Suprapubic skin (tissue), 4 donors: ENCODE measurements around the gene PCGF6. TPM values are rescaled to one million over a fixed set of nuclear protein-coding genes. Genes with fewer than 3 reads are reported as not detected.

Experiments
- DNase-seq, 2 donors: peaks; one replicate each; pipeline ENCODE4 v3.0.0-alpha.2; 2019; ENCODE audit warnings: low spot score in 2 of 2
- H3K27ac ChIP-seq: fragments of 200-600 bp; sonication (generic); one replicate; pipeline ENCODE4 v1.5.1; 2019
- H3K27me3 ChIP-seq: fragments of 200-600 bp; sonication (generic); one replicate; pipeline ENCODE4 v1.5.1; 2019
- H3K36me3 ChIP-seq: fragments of 200-600 bp; sonication (generic); one replicate; pipeline ENCODE4 v1.5.1; 2019
- H3K4me1 ChIP-seq: fragments of 200-600 bp; sonication (generic); one replicate; pipeline ENCODE4 v1.5.1; 2019
- H3K4me3 ChIP-seq: fragments of 200-600 bp; sonication (generic); one replicate; pipeline ENCODE4 v1.5.1; 2019; ENCODE audit warnings: mild to moderate bottlenecking
- H3K9me3 ChIP-seq: fragments of 200-600 bp; sonication (generic); one replicate; pipeline ENCODE4 v1.5.1; 2019
- EP300 ChIP-seq: sonication (generic); formaldehyde crosslinking; IDR thresholded peaks from one replicate; pipeline ENCODE4 v1.6.1; 2017; ENCODE audit warnings: antibody characterized with exemption
- POLR2A ChIP-seq, 2 donors: fragments of 450-650 bp; IDR thresholded peaks; one replicate each; pipeline ENCODE4 v1.6.1; 2017; ENCODE audit warnings: antibody characterized with exemption in 2 of 2, mild to moderate bottlenecking in 2 of 2, moderate library complexity in 2 of 2
- POLR2AphosphoS5 ChIP-seq, 3 donors: sonication (generic); formaldehyde crosslinking; IDR thresholded peaks; one replicate each; pipeline ENCODE4 v1.6.1; 2017; ENCODE audit warnings: antibody characterized with exemption in 3 of 3
- WGBS: methylation state at CpG from one replicate; pipeline ENCODE4 v1.1.5; 2018; 5-methylcytosine and 5-hydroxymethylcytosine counted together
- total RNA-seq, 4 donors: library from RNA; depleted of rRNA; stranded (reverse); fragments of >200 nt; gene quantifications; one replicate each; pipeline ENCODE4 v1.1.0, GENCODE V29; 2016
- TF ChIP-seq, protein P1 (sequence below), 2 donors: fragments of 200-600 bp in 1 of 2; fragments of 450-650 bp in 1 of 2; sonication (generic) in 1 of 2; IDR thresholded peaks; one replicate each; pipeline ENCODE4 v1.5.1; 2016 to 2019; ENCODE audit warnings: antibody characterized with exemption in 2 of 2, mild to moderate bottlenecking in 1 of 2, moderate library complexity in 1 of 2

PCGF6 gene
- total RNA-seq, 4 donors from 2014 or later: 2.6 to 7.2 (median 4.9) TPM

DNA sequence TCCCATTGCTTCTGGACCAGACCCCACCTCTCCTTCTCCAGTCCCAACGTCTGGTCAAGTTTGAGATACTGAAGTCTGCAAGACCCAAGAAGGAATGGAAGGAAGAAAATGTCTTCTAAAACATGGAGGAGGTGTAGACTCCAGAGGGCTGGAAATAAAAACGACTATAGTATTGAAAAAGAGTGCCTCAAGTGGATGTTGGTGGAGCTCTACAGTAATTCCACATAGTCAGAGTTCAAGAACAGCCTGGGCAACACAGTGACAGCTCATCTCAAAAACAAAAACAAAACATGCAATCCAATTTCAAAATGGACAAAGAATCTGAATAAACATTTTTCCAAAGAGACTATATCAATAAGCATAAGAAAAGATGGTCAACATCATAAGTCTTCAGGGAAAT is 2.3 kb upstream of the PCGF6 start:
- WGBS: 41% methylated on average over 2 of the region's 2 CpGs
- no peak overlapping the region for H3K27ac ChIP-seq
- H3K27me3 ChIP-seq: no peaks in the 10 kb centered on the region
- no peaks in the 10 kb centered on the region for H3K36me3 ChIP-seq
- H3K4me3 ChIP-seq: no peak overlapping the region
- TF ChIP-seq POLR2AphosphoS5 (IDR thresholded peaks at IDR 0.05) (no peak), EP300 (no peak), POLR2A (IDR thresholded peaks at IDR 0.05) (no peak)
- TF ChIP-seq, protein P1, sequence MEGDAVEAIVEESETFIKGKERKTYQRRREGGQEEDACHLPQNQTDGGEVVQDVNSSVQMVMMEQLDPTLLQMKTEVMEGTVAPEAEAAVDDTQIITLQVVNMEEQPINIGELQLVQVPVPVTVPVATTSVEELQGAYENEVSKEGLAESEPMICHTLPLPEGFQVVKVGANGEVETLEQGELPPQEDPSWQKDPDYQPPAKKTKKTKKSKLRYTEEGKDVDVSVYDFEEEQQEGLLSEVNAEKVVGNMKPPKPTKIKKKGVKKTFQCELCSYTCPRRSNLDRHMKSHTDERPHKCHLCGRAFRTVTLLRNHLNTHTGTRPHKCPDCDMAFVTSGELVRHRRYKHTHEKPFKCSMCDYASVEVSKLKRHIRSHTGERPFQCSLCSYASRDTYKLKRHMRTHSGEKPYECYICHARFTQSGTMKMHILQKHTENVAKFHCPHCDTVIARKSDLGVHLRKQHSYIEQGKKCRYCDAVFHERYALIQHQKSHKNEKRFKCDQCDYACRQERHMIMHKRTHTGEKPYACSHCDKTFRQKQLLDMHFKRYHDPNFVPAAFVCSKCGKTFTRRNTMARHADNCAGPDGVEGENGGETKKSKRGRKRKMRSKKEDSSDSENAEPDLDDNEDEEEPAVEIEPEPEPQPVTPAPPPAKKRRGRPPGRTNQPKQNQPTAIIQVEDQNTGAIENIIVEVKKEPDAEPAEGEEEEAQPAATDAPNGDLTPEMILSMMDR (IDR thresholded peaks at IDR 0.05): no peak
- DNase-seq: no peak
- H3K4me1 ChIP-seq: peaks cover 7% of the 10 kb centered on the region
- H3K9me3 ChIP-seq: no peaks in the 10 kb centered on the region

GRCh38 chr10:103350175-103350516 is 794 bp downstream of the PCGF6 start:
- no peak for TF ChIP-seq POLR2AphosphoS5 (IDR thresholded peaks at IDR 0.05)
- no peak for TF ChIP-seq EP300
- TF ChIP-seq POLR2A (IDR thresholded peaks at IDR 0.05): no peak
- TF ChIP-seq, protein P1 (IDR thresholded peaks at IDR 0.05): no peak
- H3K36me3 ChIP-seq: peaks cover 29% of the 10 kb centered on the region
- H3K27ac ChIP-seq: peak overlapping the region; percentile 81
- no peaks in the 10 kb centered on the region for H3K9me3 ChIP-seq
- no peaks in the 10 kb centered on the region for H3K27me3 ChIP-seq
- DNase-seq: no peak
- H3K4me1 ChIP-seq: peaks cover 7% of the 10 kb centered on the region
- peak overlapping the region; percentile 86 for H3K4me3 ChIP-seq
- WGBS: 57% methylated on average over 16 of the region's 16 CpGs

DNA sequence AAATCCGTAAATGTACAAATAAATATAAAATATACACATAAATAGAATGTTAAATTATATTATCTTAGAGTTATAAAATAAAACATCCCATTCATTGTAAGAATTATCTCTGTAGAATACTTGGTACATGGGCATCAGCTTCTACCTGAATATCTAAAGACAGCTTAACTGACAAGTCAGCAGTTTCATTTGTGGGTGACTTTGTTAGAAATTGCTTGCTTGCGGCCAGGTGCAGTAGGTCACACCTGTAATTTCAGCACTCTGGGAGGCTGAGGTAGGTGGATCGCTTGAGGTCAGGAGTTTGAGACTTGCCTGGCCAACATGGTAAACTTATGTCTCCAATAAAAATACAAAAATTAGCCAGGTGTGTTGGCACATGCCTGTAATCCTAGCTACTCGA is 14.6 kb downstream of the PCGF6 start:
- no peak overlapping the region for H3K4me3 ChIP-seq
- TF ChIP-seq, protein P1 (IDR thresholded peaks at IDR 0.05): no peak
- no peak for TF ChIP-seq EP300
- TF ChIP-seq POLR2A (IDR thresholded peaks at IDR 0.05): no peak
- TF ChIP-seq POLR2AphosphoS5 (IDR thresholded peaks at IDR 0.05): no peak
- 91% methylated on average over 4 of the region's 4 CpGs for WGBS
- H3K27me3 ChIP-seq: no peaks in the 10 kb centered on the region
- H3K4me1 ChIP-seq: no peaks in the 10 kb centered on the region
- no peak for DNase-seq
- H3K27ac ChIP-seq: no peak overlapping the region
- H3K36me3 ChIP-seq: peaks cover 40% of the 10 kb centered on the region
- no peaks in the 10 kb centered on the region for H3K9me3 ChIP-seq

DNA sequence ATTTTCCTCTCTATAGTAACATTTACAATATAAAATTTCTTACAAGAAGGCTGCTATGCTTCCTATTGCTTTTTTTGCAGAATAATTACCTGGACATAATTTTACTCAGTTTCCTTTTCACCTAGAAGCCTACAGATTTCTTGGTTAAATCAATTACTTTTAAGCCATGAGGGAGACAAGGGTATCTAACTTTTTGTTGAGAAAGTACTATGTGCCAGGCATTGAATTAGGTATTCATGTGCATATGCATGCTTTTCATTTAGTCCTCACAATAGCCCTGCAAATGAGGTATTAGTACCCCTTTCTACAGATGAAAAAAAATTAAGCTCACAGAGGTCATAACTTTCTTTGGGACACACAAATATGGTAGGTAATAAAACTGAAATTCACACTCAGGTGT is 16.4 kb downstream of the PCGF6 start:
- DNase-seq: no peak
- H3K27ac ChIP-seq: no peak overlapping the region
- H3K9me3 ChIP-seq: no peaks in the 10 kb centered on the region
- no peak for TF ChIP-seq POLR2AphosphoS5 (IDR thresholded peaks at IDR 0.05)
- no peak for TF ChIP-seq POLR2A (IDR thresholded peaks at IDR 0.05)
- TF ChIP-seq, protein P1 (IDR thresholded peaks at IDR 0.05): no peak
- no peak for TF ChIP-seq EP300
- peaks cover 52% of the 10 kb centered on the region for H3K36me3 ChIP-seq
- no peaks in the 10 kb centered on the region for H3K4me1 ChIP-seq
- no peaks in the 10 kb centered on the region for H3K27me3 ChIP-seq
- no peak overlapping the region for H3K4me3 ChIP-seq

DNA sequence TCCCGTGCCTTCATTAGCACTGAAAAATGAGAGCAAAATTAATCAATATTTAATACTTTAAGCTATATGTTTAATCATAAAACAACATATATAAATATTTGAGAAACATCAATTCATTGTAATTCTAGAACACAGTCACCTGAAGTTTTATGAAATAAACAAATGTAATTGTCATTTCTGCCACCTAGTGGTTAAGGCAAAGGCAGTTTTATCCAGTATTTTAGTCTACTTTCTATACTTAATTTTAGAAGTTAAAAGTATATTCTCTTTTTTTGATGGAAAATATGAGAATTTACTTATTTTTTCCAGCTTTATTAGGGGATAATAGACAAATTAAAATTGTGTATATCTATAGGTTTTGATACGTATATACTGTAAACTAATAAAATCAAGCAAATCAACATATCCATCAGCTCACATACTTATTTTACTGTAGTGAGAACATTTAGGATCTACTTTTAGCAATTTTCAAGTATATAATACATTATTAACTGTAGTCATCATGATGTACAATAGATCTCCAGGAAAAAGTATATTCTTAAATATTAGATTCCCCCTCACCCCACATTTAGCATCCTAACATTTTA is 16.9 kb downstream of the PCGF6 start:
- no peaks in the 10 kb centered on the region for H3K9me3 ChIP-seq
- DNase-seq: no peak
- H3K4me1 ChIP-seq: no peaks in the 10 kb centered on the region
- TF ChIP-seq POLR2A (IDR thresholded peaks at IDR 0.05): no peak
- TF ChIP-seq, protein P1 (IDR thresholded peaks at IDR 0.05): peak in 1 of 2 donors; percentile 39
- H3K4me3 ChIP-seq: no peak overlapping the region
- H3K27me3 ChIP-seq: no peaks in the 10 kb centered on the region
- no peak overlapping the region for H3K27ac ChIP-seq
- 87% methylated on average over 2 of the region's 2 CpGs for WGBS
- peaks cover 55% of the 10 kb centered on the region for H3K36me3 ChIP-seq
